Ishikawa (cell line): ENCODE results near the gene DMRTA1.

Source experiments
- EP300 ChIP-seq: IDR thresholded peaks from 2 replicates; pipeline ENCODE4 v1.6.1; 2012; ENCODE audit warnings: borderline replicate concordance
- NFIC ChIP-seq: IDR thresholded peaks from 2 replicates; pipeline ENCODE4 v1.6.1; 2012
- ZBTB7A ChIP-seq: IDR thresholded peaks from 2 replicates; pipeline ENCODE4 v1.6.1; 2012; ENCODE audit warnings: low read depth

- TF ChIP-seq EP300: no peak
- TF ChIP-seq NFIC: no peak
- no peak for TF ChIP-seq ZBTB7A
These were observed 3.1 kb downstream of the DMRTA1 start for GRCh38 chr9:22449719-22450118.
